GM21515 (cell line): Measurements from ENCODE around the gene FAM174C.
"Not testable (repeated sequence)": the region's sequence is repeated elsewhere in the genome, so short reads cannot be mapped to it uniquely, and the experiment has no call there.

Source experiments
- ATAC-seq: cut with Tn5 transposase; IDR thresholded peaks from one replicate; pipeline ENCODE4 v1.9.1; 2021; ENCODE audit not compliant: unreplicated experiment

Gene FAM174C

GRCh38 chr19:1296575-1297271 lies 21.4 kb downstream of the FAM174C start:
- no peak for ATAC-seq

- ATAC-seq = no peak
Measured at GRCh38 chr19:1298235-1298634, 22.9 kb downstream of the FAM174C start.

GRCh38 chr19:1299801-1300200 lies 24.5 kb downstream of the FAM174C start:
- ATAC-seq = no peak

- ATAC-seq = no peak
Measured at GRCh38 chr19:1300744-1301490, 25.6 kb downstream of the FAM174C start.

- no peak for ATAC-seq
Measured at GRCh38 chr19:1302533-1303239, 27.4 kb downstream of the FAM174C start.

- no peak for ATAC-seq
Measured at GRCh38 chr19:1304197-1304924, 29.0 kb downstream of the FAM174C start.

GRCh38 chr19:1305354-1305753 lies 30.0 kb downstream of the FAM174C start:
- ATAC-seq = not testable (repeated sequence)

GRCh38 chr19:1307320-1307719 lies 32.0 kb downstream of the FAM174C start:
- no peak for ATAC-seq

- no peak for ATAC-seq
Measured at GRCh38 chr19:1307755-1308303, 32.5 kb downstream of the FAM174C start.

GRCh38 chr19:1308718-1309117 lies 33.4 kb downstream of the FAM174C start:
- no peak for ATAC-seq

GRCh38 chr19:1309977-1310852 lies 34.9 kb downstream of the FAM174C start:
- ATAC-seq = no peak

GRCh38 chr19:1310853-1311180 lies 35.5 kb downstream of the FAM174C start:
- ATAC-seq = no peak

GRCh38 chr19:1311543-1312091 lies 36.3 kb downstream of the FAM174C start:
- no peak for ATAC-seq

GRCh38 chr19:1312767-1313694 lies 37.7 kb downstream of the FAM174C start:
- no peak for ATAC-seq

- ATAC-seq = no peak
Measured at GRCh38 chr19:1313695-1314613, 38.6 kb downstream of the FAM174C start.

GRCh38 chr19:1315470-1316166 lies 40.3 kb downstream of the FAM174C start:
- ATAC-seq = no peak

- no peak for ATAC-seq
Measured at GRCh38 chr19:1316466-1316865, 41.1 kb downstream of the FAM174C start.
